ENCODE results near the gene DPH1.

DPH1 gene

DNA sequence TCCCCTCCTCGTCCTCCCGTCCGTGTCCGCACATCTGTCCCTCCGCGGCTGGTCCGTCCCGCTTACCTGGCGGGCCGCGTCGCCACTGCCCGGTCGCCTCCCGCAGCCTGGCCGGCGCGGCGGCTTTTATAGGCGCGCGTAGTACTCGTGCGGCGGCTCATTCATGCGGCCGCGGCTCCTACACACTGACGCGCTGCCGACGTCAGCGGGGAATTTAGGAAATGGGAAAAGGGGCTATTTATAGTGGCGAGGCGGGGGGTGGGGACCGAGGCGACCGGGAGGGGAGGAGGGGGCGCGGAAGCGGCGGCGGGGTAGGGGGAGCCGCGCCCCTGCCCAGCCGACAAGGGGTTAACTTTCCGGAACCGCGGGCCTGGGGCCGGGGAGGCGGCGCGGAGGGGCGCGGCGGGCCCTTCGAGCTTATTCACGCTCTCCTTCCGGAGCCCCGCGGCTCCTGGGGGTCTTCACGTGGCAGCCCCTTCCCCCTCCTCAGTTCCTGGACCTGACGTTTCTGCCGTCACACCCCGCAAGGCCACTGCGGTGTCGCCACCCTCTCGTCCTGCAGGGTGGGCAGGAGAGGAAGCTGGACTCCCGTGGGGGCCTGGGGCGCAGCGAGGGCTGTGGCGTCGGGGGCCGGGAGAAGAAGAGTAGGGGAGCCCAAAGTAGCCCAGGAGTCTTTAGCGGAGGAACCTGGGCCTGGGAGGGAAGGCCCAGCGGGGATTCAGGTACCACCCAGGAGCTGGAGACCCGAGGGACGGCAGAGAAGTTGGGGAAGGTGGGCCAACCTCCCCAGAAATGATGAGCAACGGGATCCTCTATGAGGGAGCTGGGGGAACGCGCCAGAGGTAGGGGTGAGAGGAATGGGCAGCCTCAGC lies 21.3 kb downstream of the DPH1 start:
- TF ChIP-seq, protein P1, sequence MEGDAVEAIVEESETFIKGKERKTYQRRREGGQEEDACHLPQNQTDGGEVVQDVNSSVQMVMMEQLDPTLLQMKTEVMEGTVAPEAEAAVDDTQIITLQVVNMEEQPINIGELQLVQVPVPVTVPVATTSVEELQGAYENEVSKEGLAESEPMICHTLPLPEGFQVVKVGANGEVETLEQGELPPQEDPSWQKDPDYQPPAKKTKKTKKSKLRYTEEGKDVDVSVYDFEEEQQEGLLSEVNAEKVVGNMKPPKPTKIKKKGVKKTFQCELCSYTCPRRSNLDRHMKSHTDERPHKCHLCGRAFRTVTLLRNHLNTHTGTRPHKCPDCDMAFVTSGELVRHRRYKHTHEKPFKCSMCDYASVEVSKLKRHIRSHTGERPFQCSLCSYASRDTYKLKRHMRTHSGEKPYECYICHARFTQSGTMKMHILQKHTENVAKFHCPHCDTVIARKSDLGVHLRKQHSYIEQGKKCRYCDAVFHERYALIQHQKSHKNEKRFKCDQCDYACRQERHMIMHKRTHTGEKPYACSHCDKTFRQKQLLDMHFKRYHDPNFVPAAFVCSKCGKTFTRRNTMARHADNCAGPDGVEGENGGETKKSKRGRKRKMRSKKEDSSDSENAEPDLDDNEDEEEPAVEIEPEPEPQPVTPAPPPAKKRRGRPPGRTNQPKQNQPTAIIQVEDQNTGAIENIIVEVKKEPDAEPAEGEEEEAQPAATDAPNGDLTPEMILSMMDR (IDR thresholded peaks at IDR 0.05; ENCODE audit: borderline replicate concordance, insufficient read depth, low read depth, low read length): no peak
- H3K4me3 ChIP-seq (ENCODE audit: low read depth, low read length): peak overlapping the region; percentile 10

DNA sequence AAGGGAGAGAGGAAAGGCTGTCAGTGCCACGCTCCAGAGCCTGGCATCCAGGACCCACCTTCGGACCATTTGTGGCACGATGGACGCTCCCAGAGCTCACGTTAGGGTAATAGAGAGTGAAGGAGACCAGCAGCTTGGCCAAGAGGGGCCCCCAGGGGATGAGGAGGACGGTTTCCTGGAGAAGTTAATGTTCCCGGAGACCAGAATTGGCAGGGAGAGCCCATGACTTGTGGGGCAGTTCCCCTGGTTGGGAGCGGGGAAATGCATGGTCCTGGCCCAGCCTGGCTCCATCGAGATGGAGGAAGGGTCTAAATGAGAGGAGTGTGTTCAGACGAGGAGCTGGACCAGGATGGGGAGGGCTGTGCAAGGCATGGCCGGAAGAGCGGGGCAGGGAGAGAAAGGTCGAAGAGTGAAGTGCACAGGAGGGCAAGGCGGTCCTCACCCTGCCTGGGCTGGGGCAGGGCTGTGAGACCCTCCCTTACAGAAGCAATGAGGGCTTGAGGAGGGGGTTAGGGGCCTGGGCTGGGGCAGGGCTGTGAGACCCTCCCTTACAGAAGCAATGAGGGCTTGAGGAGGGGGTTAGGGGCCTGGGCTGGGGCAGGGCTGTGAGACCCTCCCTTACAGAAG lies 22.1 kb downstream of the DPH1 start:
- TF ChIP-seq, protein P1 (IDR thresholded peaks at IDR 0.05; ENCODE audit: borderline replicate concordance, insufficient read depth, low read depth, low read length): no peak
- H3K4me3 ChIP-seq (ENCODE audit: low read depth, low read length): no peak overlapping the region

DNA sequence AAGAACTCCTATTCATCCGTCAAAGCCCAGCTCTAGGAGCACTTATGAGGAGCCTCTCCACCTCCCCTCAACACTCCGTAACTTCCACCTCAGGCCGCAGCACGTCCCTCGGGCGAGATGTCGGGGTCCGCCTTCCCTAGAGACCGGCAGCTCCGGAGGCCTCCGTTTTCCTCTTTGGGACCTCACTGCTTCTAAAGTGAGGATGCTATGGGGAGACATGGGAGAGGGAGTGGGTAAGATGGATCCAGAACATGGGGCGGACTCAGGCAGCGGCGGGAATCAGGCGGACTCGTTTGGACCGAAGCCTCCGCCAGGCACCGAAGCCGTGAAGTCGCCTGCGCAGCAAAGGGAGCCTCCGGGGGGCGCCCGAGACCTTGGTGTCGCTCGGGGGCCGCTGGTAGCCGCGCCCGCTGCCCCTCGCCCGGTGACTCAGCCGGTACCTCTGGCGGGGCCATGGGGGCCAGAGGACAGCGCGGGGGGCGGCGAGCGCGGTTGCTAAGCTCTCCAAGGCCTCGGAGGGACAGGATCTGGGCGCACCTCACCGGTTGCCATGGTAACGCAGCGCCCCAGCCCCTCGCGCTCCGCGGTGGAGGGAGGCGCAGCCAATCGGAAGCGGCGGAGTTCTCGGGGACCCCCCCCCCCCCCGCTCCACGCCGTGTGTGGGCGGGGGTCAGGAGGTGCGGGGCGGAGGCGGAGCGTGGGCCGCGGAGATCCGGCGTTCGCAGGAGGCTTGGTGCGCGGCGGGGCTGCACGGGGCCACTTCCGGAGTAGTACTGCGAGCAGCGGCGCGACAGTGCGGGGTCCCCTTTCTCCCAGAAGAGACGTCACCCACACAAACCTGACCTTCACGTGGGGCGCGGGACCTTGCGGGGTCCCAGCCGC lies 23.7 kb downstream of the DPH1 start:
- H3K4me3 ChIP-seq (ENCODE audit: low read depth, low read length): peak overlapping the region; percentile 93

DNA sequence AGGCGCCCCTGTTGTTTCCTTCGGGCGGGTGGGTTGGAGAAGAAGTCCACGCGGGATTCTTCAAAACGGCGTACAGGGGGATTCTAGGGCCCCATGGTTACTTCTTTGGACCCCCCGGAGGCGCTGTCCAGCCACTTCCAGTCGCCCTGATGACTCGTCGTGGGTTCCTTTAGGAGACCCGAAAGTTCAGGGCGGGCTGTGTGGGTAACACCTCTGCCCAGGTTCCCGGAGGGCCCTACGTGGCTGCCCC lies 24.2 kb downstream of the DPH1 start:
- peak overlapping the region; percentile 93 for H3K4me3 ChIP-seq (ENCODE audit: low read depth, low read length)
- TF ChIP-seq, protein P1 (IDR thresholded peaks at IDR 0.05; ENCODE audit: borderline replicate concordance, insufficient read depth, low read depth, low read length): no peak

More for the DNA sequence above, 23.7 kb downstream of the DPH1 start:
- TF ChIP-seq, protein P1 (IDR thresholded peaks at IDR 0.05; ENCODE audit: borderline replicate concordance, insufficient read depth, low read depth, low read length): peak; percentile 82

DNA sequence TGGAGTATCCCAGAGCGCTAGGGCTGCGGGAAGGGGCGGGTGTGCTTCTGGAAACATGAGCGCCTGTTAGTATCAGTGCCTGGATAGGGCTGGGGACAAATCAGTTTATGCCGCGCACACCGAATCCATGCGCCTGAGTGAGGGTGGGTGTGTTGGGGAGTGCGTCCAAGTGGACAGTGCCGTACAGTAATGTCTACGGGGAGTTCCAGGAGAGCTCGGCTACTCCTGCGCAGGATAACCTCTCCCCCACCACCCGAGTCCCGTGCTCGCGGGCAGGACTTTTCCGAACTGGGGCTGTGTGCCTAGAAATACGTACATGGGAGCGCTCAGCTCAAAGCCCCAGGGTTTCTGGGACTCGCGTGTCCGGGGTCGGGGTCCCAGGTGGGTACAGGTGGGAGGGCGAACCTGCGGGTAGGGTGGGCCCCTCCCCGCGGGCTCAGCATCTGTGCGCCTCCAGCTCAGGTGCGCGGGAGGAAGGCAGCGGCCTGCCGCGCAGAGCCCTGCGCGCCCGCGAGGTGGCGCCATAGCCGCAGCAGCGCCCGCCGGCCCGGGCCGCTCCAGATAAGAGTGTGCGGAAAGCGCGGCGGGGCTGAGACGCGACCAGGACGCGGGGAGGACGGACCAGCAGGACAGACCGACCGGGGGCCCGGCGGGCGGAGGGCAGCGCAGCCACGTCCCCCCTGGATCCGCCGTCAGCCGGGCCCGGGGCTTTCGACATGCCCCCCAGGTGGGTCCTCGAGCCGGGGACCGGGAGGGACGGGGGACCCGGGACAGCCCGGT lies 24.7 kb downstream of the DPH1 start, which contains the start of gene HIC1:
HIC1 (plus strand) TSS at position 592 of the 780 bp plus-strand sequence. CDS start 1,588 bp downstream, outside the sequence.
- TF ChIP-seq, protein P1 (IDR thresholded peaks at IDR 0.05; ENCODE audit: borderline replicate concordance, insufficient read depth, low read depth, low read length): peak; percentile 94
- H3K4me3 ChIP-seq (ENCODE audit: low read depth, low read length): peak within 1 kb of the TSS; percentile 93
